Skeletal muscle satellite cell (primary cell): ENCODE measurements around the gene MTF1.
"Not testable (repeated sequence)": the region's sequence is repeated elsewhere in the genome, so short reads cannot be mapped to it uniquely, and the experiment has no call there.

Experiments used
- H3K27me3 ChIP-seq: 2 replicates; pipeline ENCODE4 v1.7.0; 2013; ENCODE audit warnings: low read length; ENCODE audit not compliant: control insufficient read depth, insufficient read depth
- H3K36me3 ChIP-seq: 2 replicates; pipeline ENCODE4 v1.7.0; 2013; ENCODE audit warnings: mild to moderate bottlenecking, control low read depth, low read length; ENCODE audit not compliant: insufficient read depth
- H3K4me1 ChIP-seq: 2 replicates; pipeline ENCODE4 v1.7.0; 2013; ENCODE audit warnings: low read length; ENCODE audit not compliant: control insufficient read depth, insufficient read depth
- H3K4me2 ChIP-seq: 2 replicates; pipeline ENCODE4 v1.7.0; 2013; ENCODE audit warnings: mild to moderate bottlenecking, low read length
- H3K4me3 ChIP-seq: 2 replicates; pipeline ENCODE4 v1.7.0; 2013; ENCODE audit warnings: low read length
- H3K9ac ChIP-seq: 2 replicates; pipeline ENCODE4 v1.7.0; 2013; ENCODE audit warnings: mild to moderate bottlenecking, low read depth, low read length, moderate library complexity
- H3K9me3 ChIP-seq: replicated peaks from 2 replicates; pipeline ENCODE4 v1.7.0; 2013; ENCODE audit warnings: mild to moderate bottlenecking, control low read depth, low read length

Gene MTF1

DNA sequence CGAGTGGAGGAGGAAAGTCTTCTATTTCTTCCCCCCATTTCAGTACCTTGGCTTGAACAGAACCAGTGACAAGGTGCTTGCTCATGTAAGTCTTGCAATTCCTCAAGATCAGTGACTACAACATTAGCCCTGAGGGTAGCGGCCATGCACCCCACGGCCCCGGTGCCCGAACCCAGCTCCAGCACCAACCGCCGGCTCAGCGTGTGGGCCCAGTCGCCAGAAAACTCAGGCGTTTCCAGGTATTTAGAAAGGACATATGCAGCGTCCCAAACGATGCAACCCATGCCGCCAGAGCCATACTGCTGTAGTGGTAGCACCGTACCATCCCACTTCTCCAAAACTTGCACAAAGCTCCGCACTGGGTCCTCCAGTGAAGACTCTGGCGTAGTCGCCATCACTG lies 76.9 kb downstream of the MTF1 start:
- Histone ChIP-seq H3K4me2 (no peak overlapping the region), H3K9me3 (no peaks in the 10 kb centered on the region), H3K4me3 (no peak overlapping the region), H3K9ac (no peak overlapping the region), H3K27me3 (peaks cover 16% of the 10 kb centered on the region), H3K4me1 (no peaks in the 10 kb centered on the region), H3K36me3 (no peaks in the 10 kb centered on the region)

DNA sequence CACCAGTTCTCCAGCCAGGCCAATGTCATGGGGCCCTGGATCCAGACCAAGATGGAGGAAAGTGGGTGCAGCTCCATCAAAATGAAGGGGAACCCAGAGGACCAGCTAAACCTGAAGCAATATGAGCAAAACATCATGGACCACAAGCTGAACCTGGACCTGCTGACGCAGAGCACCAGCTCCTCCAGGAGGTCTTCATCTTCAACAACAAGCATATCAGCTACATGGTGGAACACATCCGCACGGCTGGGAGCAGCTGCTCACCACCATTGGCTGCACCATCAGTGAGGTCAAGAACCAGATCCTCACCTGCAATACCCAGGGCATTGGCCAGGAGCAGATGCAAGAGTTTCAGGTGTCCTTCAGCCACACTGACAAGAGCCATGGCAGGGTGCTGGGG lies 80.7 kb downstream of the MTF1 start:
- Histone ChIP-seq H3K4me1 (no peaks in the 10 kb centered on the region), H3K4me2 (no peak overlapping the region), H3K4me3 (no peak overlapping the region), H3K27me3 (peaks cover 17% of the 10 kb centered on the region), H3K36me3 (no peaks in the 10 kb centered on the region), H3K9me3 (no peaks in the 10 kb centered on the region), H3K9ac (no peak overlapping the region)

DNA sequence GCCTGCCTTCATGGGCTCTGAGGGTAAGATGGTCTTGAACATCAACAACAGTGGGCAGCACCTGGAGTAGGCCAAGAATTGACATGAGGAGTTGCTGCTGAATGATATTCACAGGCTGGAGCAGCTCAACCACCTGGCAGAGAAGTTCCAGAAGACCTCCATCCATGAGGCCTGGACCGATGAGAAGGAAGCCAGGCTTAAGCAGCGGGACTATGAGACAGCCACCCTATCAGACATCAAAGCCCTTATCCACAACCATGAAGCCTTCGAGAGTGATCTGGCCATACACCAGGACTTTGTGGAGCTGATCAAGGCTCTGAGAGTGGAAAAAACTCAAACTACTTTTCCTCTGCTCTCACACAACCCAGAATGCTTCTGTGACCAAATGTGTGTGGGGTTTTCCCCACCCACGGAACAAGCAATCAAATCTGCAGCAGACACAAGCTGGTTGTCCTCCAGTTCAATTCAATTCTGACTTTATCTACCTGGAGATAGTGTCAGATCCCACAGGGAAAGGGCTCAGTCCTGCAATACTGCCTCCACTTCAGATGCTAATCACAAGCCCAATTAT lies 82.4 kb downstream of the MTF1 start:
- Histone ChIP-seq H3K9me3 (no peaks in the 10 kb centered on the region), H3K27me3 (peaks cover 17% of the 10 kb centered on the region), H3K4me3 (no peak overlapping the region), H3K4me2 (no peak overlapping the region), H3K9ac (no peak overlapping the region), H3K4me1 (no peaks in the 10 kb centered on the region), H3K36me3 (no peaks in the 10 kb centered on the region)

DNA sequence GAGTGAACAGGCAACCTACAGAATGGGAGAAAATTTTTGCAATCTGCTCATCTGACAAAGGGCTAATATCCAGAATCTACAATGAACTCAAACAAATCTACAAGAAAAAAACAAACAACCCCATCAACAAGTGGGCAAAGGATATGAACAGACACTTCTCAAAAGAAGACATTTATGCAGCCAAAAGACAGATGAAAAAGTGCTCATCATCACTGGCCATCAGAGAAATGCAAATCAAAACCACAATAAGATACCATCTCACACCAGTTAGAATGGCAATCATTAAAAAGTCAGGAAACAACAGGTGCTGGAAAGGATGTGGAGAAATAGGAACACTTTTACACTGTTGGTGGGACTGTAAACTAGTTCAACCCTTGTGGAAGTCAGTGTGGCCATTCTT lies 88.0 kb downstream of the MTF1 start:
- peaks cover 25% of the 10 kb centered on the region for H3K27me3 ChIP-seq
- not testable (repeated sequence) for H3K4me3 ChIP-seq, H3K4me2 ChIP-seq, H3K9me3 ChIP-seq, H3K9ac ChIP-seq, H3K36me3 ChIP-seq, H3K4me1 ChIP-seq

DNA sequence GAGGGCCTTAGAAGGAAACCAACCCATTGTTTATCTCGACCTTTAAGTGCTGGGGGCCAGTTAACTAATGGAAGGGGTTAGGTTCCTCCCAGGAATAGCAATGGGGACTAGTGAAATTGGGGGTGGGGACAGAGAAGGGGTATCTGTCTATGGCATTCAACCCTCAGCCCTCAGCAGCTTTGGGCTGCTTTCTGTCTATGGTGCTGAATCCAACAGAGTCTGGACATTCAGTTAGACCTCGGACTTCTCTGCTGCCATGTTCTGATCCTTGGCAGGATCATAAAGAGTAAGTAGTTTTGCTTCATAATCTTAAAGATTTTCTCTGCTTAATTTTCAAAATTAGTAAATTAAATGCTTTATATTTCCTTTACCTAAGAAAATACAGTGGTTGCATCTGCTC lies 91.9 kb downstream of the MTF1 start:
- no peak overlapping the region for H3K4me3 ChIP-seq
- peaks cover 63% of the 10 kb centered on the region for H3K27me3 ChIP-seq
- no peak overlapping the region for H3K4me2 ChIP-seq
- no peaks in the 10 kb centered on the region for H3K36me3 ChIP-seq
- H3K9ac ChIP-seq: no peak overlapping the region
- no peaks in the 10 kb centered on the region for H3K9me3 ChIP-seq
- no peaks in the 10 kb centered on the region for H3K4me1 ChIP-seq

DNA sequence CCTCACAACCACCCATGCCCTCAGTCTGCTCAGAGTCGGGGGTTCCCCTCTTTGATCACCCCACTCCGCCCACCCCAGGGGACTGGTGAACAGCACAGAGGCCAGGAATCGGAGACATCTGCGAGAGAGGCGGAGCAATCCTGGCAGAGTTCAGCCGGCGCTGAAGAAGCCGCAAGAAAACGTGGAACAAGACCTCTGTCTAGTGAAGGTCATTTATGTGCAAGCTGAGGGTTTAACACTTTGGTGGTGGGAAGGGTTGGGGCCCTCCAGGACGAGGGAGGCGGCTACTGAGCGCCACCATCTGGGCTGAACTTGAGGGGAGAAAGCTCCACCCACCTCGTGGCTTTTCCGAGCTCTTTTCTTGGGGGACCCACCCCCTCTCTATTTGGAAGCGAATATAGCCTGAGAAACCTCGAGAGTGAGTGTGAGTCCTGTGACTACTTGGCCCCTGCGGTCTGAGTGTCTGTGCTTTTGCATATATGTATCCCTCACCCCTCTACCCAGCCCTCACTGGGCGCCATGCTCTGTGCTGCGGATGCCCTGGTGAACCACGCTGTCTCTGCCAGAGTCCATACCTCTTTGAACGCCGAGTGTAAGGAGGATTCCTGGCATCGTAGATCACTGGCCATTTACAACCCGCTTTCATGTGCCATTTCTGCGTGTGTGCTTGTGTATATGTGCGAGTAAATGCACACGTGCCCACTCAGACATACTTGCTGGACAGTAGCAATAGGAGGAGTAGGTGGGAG lies 93.3 kb downstream of the MTF1 start:
- H3K27me3 ChIP-seq: peaks cover 70% of the 10 kb centered on the region
- no peak overlapping the region for H3K4me3 ChIP-seq
- H3K36me3 ChIP-seq: no peaks in the 10 kb centered on the region
- H3K9me3 ChIP-seq: no peaks in the 10 kb centered on the region
- H3K9ac ChIP-seq: no peak overlapping the region
- H3K4me1 ChIP-seq: no peaks in the 10 kb centered on the region
- H3K4me2 ChIP-seq: no peak overlapping the region

DNA sequence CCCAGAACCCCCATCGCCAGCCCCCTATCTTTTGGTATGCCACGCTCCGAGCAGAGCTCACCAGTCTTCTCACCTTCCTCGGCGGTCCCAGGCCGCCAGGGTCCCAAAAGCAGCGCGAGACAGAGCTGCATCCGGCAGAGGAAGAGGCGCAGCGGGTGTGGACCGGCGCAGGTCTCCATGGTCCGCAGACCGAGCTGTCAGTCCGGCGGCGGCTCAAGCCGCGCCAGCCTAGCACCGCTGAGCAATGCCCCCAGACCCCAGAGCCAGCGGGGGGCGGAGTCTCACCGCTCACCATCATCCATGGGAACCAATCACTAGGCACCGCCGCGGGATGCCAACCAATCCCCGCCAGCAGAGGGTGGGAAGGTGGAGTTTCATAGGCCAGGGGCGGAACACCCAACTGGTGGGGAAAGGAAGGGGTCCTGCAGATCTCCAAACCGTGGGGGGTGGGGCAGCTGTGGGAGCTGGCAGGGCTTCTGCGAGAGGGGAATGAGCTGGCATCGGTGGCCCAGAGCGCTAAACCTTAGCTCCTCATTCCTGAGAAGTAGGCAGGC lies 94.4 kb downstream of the MTF1 start, which contains the start of gene EPHA10:
Gene EPHA10, minus strand, starts transcription at position 233 of the 554 bp plus-strand sequence. Its CDS starts 54 bp downstream, at position 179.
- H3K27me3 ChIP-seq: peaks cover 73% of the 10 kb centered on the region
- no peak within 1 kb of the TSS for H3K9ac ChIP-seq
- H3K9me3 ChIP-seq: no peaks in the 10 kb centered on the region
- no peak within 1 kb of the TSS for H3K4me2 ChIP-seq
- no peaks in the 10 kb centered on the region for H3K36me3 ChIP-seq
- H3K4me1 ChIP-seq: no peaks in the 10 kb centered on the region
- no peak within 1 kb of the TSS for H3K4me3 ChIP-seq

DNA sequence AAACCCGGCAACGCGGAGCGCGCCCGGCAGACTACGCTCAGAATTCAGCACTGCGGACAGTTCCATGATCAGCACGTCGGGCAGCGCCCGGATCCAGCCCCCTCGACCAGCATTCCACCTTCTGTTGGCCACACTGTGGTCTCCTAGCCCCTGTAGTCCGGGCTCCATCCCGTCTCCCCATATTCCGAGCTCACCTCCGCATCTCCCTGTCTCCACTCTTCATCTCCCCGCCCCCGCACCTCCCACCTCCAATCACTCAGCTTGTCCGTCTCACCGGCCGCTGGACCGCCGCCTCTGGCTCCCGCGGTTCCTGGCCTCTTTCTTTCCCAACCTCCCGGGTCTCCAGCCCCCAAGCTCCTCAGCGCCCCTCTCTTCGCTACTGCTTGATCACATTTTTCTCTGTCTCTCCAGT lies 95.0 kb downstream of the MTF1 start:
- H3K27me3 ChIP-seq: peaks cover 72% of the 10 kb centered on the region
- H3K9me3 ChIP-seq: no peaks in the 10 kb centered on the region
- no peak overlapping the region for H3K9ac ChIP-seq
- H3K36me3 ChIP-seq: no peaks in the 10 kb centered on the region
- no peaks in the 10 kb centered on the region for H3K4me1 ChIP-seq
- H3K4me2 ChIP-seq: no peak overlapping the region
- no peak overlapping the region for H3K4me3 ChIP-seq

DNA sequence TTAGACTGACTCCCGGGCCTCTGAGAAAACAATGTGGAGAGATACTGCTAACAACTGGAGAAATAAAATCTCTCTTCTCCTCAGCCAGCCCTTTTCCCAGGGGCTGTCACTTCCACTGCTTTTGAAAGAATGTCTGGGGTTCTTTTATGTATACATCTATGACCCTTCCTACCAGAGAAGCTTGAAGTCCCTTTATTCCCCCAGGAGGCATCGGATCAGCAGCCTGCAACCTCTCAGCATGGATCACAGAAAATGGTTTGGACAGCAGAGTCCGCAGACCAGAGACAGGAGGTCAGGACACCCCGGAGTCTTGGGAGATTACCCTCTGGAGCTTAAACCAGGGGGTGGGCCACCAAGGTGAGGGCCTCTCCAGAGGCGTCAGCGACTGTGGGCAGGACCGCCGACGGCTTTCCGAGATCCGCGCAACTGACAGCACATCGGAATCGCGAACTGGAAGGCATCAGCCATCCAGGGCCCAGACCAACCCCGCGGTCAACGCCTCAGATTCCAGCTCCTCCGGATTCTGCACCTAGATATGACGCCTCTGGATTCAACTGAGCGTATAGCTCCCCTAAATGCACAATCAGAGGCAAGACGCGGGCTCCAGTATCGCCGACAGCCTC lies 95.5 kb downstream of the MTF1 start:
- Histone ChIP-seq H3K4me2 (no peak overlapping the region), H3K36me3 (no peaks in the 10 kb centered on the region), H3K4me1 (no peaks in the 10 kb centered on the region), H3K9me3 (no peaks in the 10 kb centered on the region), H3K9ac (no peak overlapping the region), H3K4me3 (no peak overlapping the region), H3K27me3 (peaks cover 70% of the 10 kb centered on the region)

DNA sequence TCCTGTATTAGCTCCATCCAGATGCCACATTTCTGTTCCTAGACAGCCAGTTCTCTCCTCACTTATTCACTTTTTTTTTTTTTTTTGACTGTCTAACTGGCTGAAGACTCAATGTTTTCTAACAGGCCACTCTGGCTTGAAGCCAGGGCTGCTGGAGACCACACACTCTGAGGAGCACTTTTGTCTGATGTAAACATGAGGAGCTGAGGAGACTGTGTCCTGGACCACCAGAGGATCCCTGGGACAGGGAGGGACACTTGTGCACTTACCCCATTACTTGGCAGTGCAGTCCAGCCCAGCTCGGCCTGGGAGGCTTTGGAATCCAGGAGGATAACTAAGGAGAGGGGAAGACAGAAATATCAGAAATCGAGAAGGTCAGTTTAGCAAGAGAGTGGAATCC lies 96.9 kb downstream of the MTF1 start:
- Histone ChIP-seq H3K4me3 (no peak overlapping the region), H3K9ac (no peak overlapping the region), H3K27me3 (peaks cover 73% of the 10 kb centered on the region), H3K4me2 (no peak overlapping the region), H3K36me3 (no peaks in the 10 kb centered on the region), H3K9me3 (no peaks in the 10 kb centered on the region), H3K4me1 (no peaks in the 10 kb centered on the region)

DNA sequence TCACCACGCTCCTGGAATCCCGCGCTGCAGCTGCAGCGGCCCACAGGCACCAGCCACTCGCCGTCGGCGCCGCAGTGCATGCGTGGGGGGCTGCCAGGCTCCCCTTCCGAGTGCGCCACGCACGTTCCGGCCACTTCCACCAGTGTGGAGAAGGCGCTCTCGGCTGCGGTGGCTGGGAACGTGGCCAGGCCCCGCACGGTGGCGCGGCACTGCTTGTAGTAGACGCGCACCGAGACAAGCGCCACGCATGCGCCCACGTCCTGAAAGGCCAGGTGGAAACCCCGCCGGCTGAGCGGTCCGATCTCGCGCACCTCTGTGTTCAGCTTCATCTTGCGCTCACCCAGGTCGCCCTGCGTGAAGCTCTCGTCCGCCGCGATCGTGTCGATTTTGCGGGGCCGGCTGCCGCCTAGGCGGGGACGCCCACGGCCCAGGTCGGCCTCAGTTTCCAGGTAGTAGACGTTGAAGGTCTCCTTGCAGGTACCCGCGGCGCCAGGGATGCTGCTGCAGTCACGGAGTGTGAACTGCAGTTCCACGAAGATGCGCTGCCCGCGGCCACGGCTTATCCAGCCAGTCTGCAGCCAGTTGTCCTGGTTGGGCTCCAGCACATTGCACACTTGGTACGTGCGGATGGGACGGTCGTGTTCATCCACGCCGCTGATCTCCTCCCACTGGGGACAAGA lies 97.8 kb downstream of the MTF1 start:
- Histone ChIP-seq H3K27me3 (peaks cover 70% of the 10 kb centered on the region), H3K4me1 (no peaks in the 10 kb centered on the region), H3K4me3 (no peak overlapping the region), H3K4me2 (no peak overlapping the region), H3K9me3 (no peaks in the 10 kb centered on the region), H3K36me3 (no peaks in the 10 kb centered on the region), H3K9ac (no peak overlapping the region)
